LoVo (cell line): Measurements from ENCODE around the gene CCDC7.
"Not testable (repeated sequence)": the region's sequence is repeated elsewhere in the genome, so short reads cannot be mapped to it uniquely, and the experiment has no call there.

ENCODE experiments used
- DNase-seq: peaks from one replicate; pipeline ENCODE4 v3.0.0-alpha.2; 2016; ENCODE audit warnings: low spot score

Gene CCDC7

GRCh38 chr10:32454148-32454547 is 8.2 kb downstream of the CCDC7 start:
- DNase-seq: no peak

- no peak for DNase-seq
Observed at GRCh38 chr10:32459051-32459698, 13.2 kb downstream of the CCDC7 start.

GRCh38 chr10:32461203-32461602 is 15.3 kb downstream of the CCDC7 start:
- no peak for DNase-seq

- no peak for DNase-seq
Observed at GRCh38 chr10:32471232-32471631, 25.3 kb downstream of the CCDC7 start.

GRCh38 chr10:32477499-32477898 is 31.6 kb downstream of the CCDC7 start:
- DNase-seq: no peak

- DNase-seq: no peak
Observed at GRCh38 chr10:32481606-32482005, 35.7 kb downstream of the CCDC7 start.

GRCh38 chr10:32483019-32483502 is 37.1 kb downstream of the CCDC7 start:
- DNase-seq: not testable (repeated sequence)

- DNase-seq: not testable (repeated sequence)
Observed at GRCh38 chr10:32488038-32488437, 42.1 kb downstream of the CCDC7 start.

- no peak for DNase-seq
Observed at GRCh38 chr10:32489158-32489557, 43.2 kb downstream of the CCDC7 start.

GRCh38 chr10:32489901-32490300 is 44.0 kb downstream of the CCDC7 start:
- DNase-seq: no peak

- DNase-seq: not testable (repeated sequence)
Observed at GRCh38 chr10:32494562-32494961, 48.6 kb downstream of the CCDC7 start.

- DNase-seq: not testable (repeated sequence)
Observed at GRCh38 chr10:32500136-32500535, 54.2 kb downstream of the CCDC7 start.

GRCh38 chr10:32501906-32502305 is 56.0 kb downstream of the CCDC7 start:
- DNase-seq: no peak

GRCh38 chr10:32505762-32506420 is 60.0 kb downstream of the CCDC7 start:
- DNase-seq: not testable (repeated sequence)

- no peak for DNase-seq
Observed at GRCh38 chr10:32511599-32511998, 65.7 kb downstream of the CCDC7 start.

- DNase-seq: no peak
Observed at GRCh38 chr10:32516567-32517495, 70.9 kb downstream of the CCDC7 start.

- DNase-seq: no peak
Observed at GRCh38 chr10:32530231-32530630, 84.3 kb downstream of the CCDC7 start.

GRCh38 chr10:32538256-32538655 is 92.3 kb downstream of the CCDC7 start:
- DNase-seq: no peak

- no peak for DNase-seq
Observed at GRCh38 chr10:32540691-32541470, 94.9 kb downstream of the CCDC7 start.

GRCh38 chr10:32548208-32548607 is 102.3 kb downstream of the CCDC7 start:
- DNase-seq: no peak

GRCh38 chr10:32556783-32557395 is 110.9 kb downstream of the CCDC7 start:
- no peak for DNase-seq
